Psoas muscle (tissue), 8 donors: ENCODE data around the gene DOCK1. TPM values are rescaled to one million over a fixed set of nuclear protein-coding genes. Genes with fewer than 3 reads are reported as not detected.

Experiments
- ATAC-seq, 4 donors: fragments of 200-7000 bp; cut with Tn5 transposase; one replicate each; pipeline ENCODE4 v1.9.1; 2020; ENCODE audit warnings: moderate library complexity in 3 of 4, mild to moderate bottlenecking in 2 of 4
- DNase-seq, 2 donors: peaks; one replicate each; pipeline ENCODE4 v3.0.0-alpha.2; 2020
- H3K27ac ChIP-seq: fragments of 200-600 bp; one replicate; pipeline ENCODE4 v1.8.0; 2022
- H3K27me3 ChIP-seq, 3 donors: fragments of 200-600 bp in 1 of 3; one replicate each; pipeline versions ENCODE4 v1.6.1 to v1.8.0; 2013 to 2022; ENCODE audit warnings: low read length in 2 of 3, mild to moderate bottlenecking in 2 of 3, moderate library complexity in 1 of 3; ENCODE audit not compliant: insufficient read depth in 3 of 3
- H3K36me3 ChIP-seq, 2 donors: fragments of 200-600 bp in 1 of 2; one replicate each; pipeline versions ENCODE4 v1.6.1 to v1.8.0; 2013 to 2022; ENCODE audit warnings: low read depth in 1 of 2, mild to moderate bottlenecking in 1 of 2, moderate library complexity in 1 of 2; ENCODE audit not compliant: insufficient read depth in 1 of 2
- H3K4me1 ChIP-seq: fragments of 200-600 bp; one replicate; pipeline ENCODE4 v1.8.0; 2022
- H3K4me3 ChIP-seq: fragments of 200-600 bp; one replicate; pipeline ENCODE4 v1.8.0; 2022; ENCODE audit warnings: mild to moderate bottlenecking
- H3K9me3 ChIP-seq: fragments of 200-600 bp; one replicate; pipeline ENCODE4 v1.8.0; 2022
- CTCF ChIP-seq: fragments of 200-600 bp; IDR thresholded peaks from one replicate; pipeline ENCODE4 v1.8.0; 2022; ENCODE audit warnings: antibody characterized with exemption
- WGBS, 3 donors: extraction: QIAGEN DNeasy Blood & Tissue Kit; methylation state at CpG; one replicate each; pipeline versions ENCODE4 v1.1.6 to v1.1.7; 2013; 5-methylcytosine and 5-hydroxymethylcytosine counted together
- intact Hi-C, 2 donors: fragments of 100-400 bp; cut with DNase I; formaldehyde crosslinking; loops; one replicate each; pipeline versions ENCODE4 v1.11.0 to v1.14.2; 2022
- polyA plus RNA-seq, 3 donors: library from polyadenylated mRNA; stranded (reverse); fragments of 200-250 nt; gene quantifications; one replicate each; pipeline ENCODE4 v1.2.3, GENCODE V29; 2013
- total RNA-seq, 4 donors: library from RNA; stranded (reverse); fragmentation: NEBNext Ultra II Directional in 2 of 4; extraction: Animal tissue kit (Norgen Biotek cat#: 25700) in 2 of 4; gene quantifications; one replicate each; pipeline versions ENCODE4 v1.2.1 to v1.2.4, GENCODE V29; 2021 to 2023
- donor health status: healthy with polysubstance abuse.
- donor health status: DM: no; HTN: no; CAD: no; lungs with moderate emphysema.
- donor health status: Bipolar disorder and iron deficiency.
- donor health status: healthy.
- donor health status: DM: yes; HTN: yes; CAD: no.
- donor health status: DM: no; HTN: no; CAD: no.
- donor health status: DM: no; HTN: no; CAD: no.
- donor health status: DM: yes; HTN: yes; CAD: no.

The DOCK1 gene
- total and polyA plus RNA-seq, 7 donors = 2.1 to 11.3 (median 5.4) TPM

- 91 to 92% (median 91%) methylated on average over 20 of the region's 20 CpGs for WGBS, 3 donors
- H3K9me3 ChIP-seq = no peaks in the 10 kb centered on the region
- ATAC-seq (no peak), DNase-seq (no peak)
- no peaks in the 10 kb centered on the region for H3K4me1 ChIP-seq
- intact Hi-C loops = no loop called here
- no peak overlapping the region for H3K4me3 ChIP-seq
- no peaks in the 10 kb centered on the region for H3K27me3 ChIP-seq
- no peak overlapping the region for H3K27ac ChIP-seq
- TF ChIP-seq CTCF = no peak
- H3K36me3 ChIP-seq = peaks cover 0 to 2% of the 10 kb centered on the region in 2 donors
These were observed 112.5 kb downstream of the DOCK1 start for GRCh38 chr10:127017541-127018297.

GRCh38 chr10:127018298-127018650 lies 113.0 kb downstream of the DOCK1 start:
- no peak for ATAC-seq
- Histone ChIP-seq H3K4me3 (no peak overlapping the region), H3K27me3 (no peaks in the 10 kb centered on the region), H3K36me3 (peaks cover 0 to 6% of the 10 kb centered on the region in 2 donors), H3K4me1 (no peaks in the 10 kb centered on the region), H3K27ac (no peak overlapping the region), H3K9me3 (no peaks in the 10 kb centered on the region)
- no peak for DNase-seq
- no peak for TF ChIP-seq CTCF
- 70 to 86% (median 72%) methylated on average over 4 of the region's 4 CpGs for WGBS, 3 donors
- intact Hi-C loops = no loop called here

GRCh38 chr10:127018766-127019165 lies 113.5 kb downstream of the DOCK1 start:
- H3K27me3 ChIP-seq = no peaks in the 10 kb centered on the region
- no peaks in the 10 kb centered on the region for H3K4me1 ChIP-seq
- no peak for TF ChIP-seq CTCF

GRCh38 chr10:127020260-127020659 lies 115.0 kb downstream of the DOCK1 start:
- Histone ChIP-seq H3K9me3 (no peaks in the 10 kb centered on the region), H3K27me3 (no peaks in the 10 kb centered on the region), H3K36me3 (peaks cover 0 to 10% of the 10 kb centered on the region in 2 donors), H3K27ac (no peak overlapping the region), H3K4me3 (no peak overlapping the region), H3K4me1 (no peaks in the 10 kb centered on the region)
- no peak for TF ChIP-seq CTCF
- no peak for DNase-seq
- intact Hi-C loops = no loop called here
- 95 to 97% (median 96%) methylated on average over 3 of the region's 3 CpGs for WGBS, 3 donors
- no peak for ATAC-seq

More at GRCh38 chr10:127018766-127019165, 113.5 kb downstream of the DOCK1 start:
- ATAC-seq (no peak), DNase-seq (no peak)
- H3K27ac ChIP-seq = no peak overlapping the region
- 96 to 97% (median 97%) methylated on average over 8 of the region's 8 CpGs for WGBS, 3 donors
- H3K9me3 ChIP-seq = no peaks in the 10 kb centered on the region
- no peak overlapping the region for H3K4me3 ChIP-seq
- intact Hi-C loops = no loop called here
- peaks cover 0 to 10% of the 10 kb centered on the region in 2 donors for H3K36me3 ChIP-seq

GRCh38 chr10:127021801-127022200 lies 116.6 kb downstream of the DOCK1 start:
- no peak for TF ChIP-seq CTCF
- no peaks in the 10 kb centered on the region for H3K4me1 ChIP-seq
- intact Hi-C loops = no loop called here
- ATAC-seq (no peak), DNase-seq (no peak)
- WGBS, 3 donors = 80 to 81% (median 81%) methylated on average over 6 of the region's 6 CpGs
- H3K4me3 ChIP-seq = no peak overlapping the region
- no peaks in the 10 kb centered on the region for H3K9me3 ChIP-seq
- H3K27me3 ChIP-seq = no peaks in the 10 kb centered on the region
- H3K27ac ChIP-seq = no peak overlapping the region
- peaks cover 0 to 10% of the 10 kb centered on the region in 2 donors for H3K36me3 ChIP-seq
